Activated B cell treated with CpG ODN at 0.5 μM for 24 hours (primary cell): ENCODE data around the gene SLC45A2. TPM values are rescaled to one million over a fixed set of nuclear protein-coding genes. Genes with fewer than 3 reads are reported as not detected.

Source experiments
- ATAC-seq: fragments of 200-7000 bp; cut with Tn5 transposase; one replicate; pipeline ENCODE4 v1.10.0; 2021; ENCODE audit warnings: low read depth, mild to moderate bottlenecking, moderate library complexity
- CTCF ChIA-PET: fragments of 350-600 bp; sonication (Branson Sonifier 250); formaldehyde crosslinking; loops from one replicate; lab custom pipeline; 2021; ENCODE audit warnings: antibody characterized with exemption; lab: Charles Lee
- POLR2A ChIA-PET: fragments of 350-600 bp; sonication (Branson Sonifier 250); formaldehyde crosslinking; loops from one replicate; lab custom pipeline; 2021; ENCODE audit warnings: antibody characterized with exemption; lab: Charles Lee
- DNase-seq: peaks from one replicate; pipeline ENCODE4 v3.0.0; 2022
- H3K27ac Mint-ChIP-seq: one replicate; pipeline ENCODE4 v1.8.0; 2020; ENCODE audit warnings: mixed read lengths
- H3K27me3 Mint-ChIP-seq: one replicate; pipeline ENCODE4 v1.8.0; 2021; ENCODE audit warnings: mixed read lengths
- H3K36me3 Mint-ChIP-seq: one replicate; pipeline ENCODE4 v1.8.0; 2021; ENCODE audit warnings: low read depth, mixed read lengths
- H3K4me1 Mint-ChIP-seq: one replicate; pipeline ENCODE4 v1.8.0; 2021; ENCODE audit warnings: mixed read lengths
- H3K4me3 Mint-ChIP-seq: one replicate; pipeline ENCODE4 v1.8.0; 2020; ENCODE audit warnings: mild to moderate bottlenecking, mixed read lengths
- H3K9me3 Mint-ChIP-seq: one replicate; pipeline ENCODE4 v1.8.0; 2020; ENCODE audit warnings: mixed read lengths
- intact Hi-C: fragments of 100-400 bp; cut with micrococcal nuclease; formaldehyde crosslinking; loops from one replicate; pipeline ENCODE4 v1.15.1; 2024
- total RNA-seq: library from RNA; stranded (reverse); gene quantifications from 2 replicates; pipeline ENCODE4 v1.2.3, GENCODE V29; 2022
- TF ChIP-seq, protein P1 (sequence below): fragments of 200-600 bp; IDR thresholded peaks from one replicate; pipeline ENCODE4 v1.8.0; 2022; ENCODE audit warnings: antibody characterized with exemption, mild to moderate bottlenecking

The SLC45A2 gene
- total RNA-seq, 1 donor from 2014 or later = not detected

DNA sequence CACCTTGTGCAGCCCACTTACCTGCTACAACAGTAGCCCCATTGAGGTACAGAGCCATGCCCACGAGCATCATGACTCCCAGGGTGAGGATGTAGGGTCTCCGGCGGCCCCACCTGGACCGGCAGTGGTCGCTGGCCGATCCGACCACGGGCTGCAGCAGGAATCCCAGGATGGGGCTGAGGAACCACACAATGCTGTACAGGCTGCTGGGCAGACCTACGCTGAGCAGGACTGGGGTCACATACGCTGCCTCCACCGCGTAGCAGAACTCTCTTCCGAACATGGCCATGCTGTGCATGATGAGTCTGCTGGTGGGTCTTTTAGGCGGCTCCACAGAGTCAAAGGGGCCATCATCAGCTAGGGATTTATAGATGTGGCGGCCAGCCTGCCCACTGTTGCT is 315 bp downstream of the SLC45A2 start:
- CTCF ChIA-PET = no interaction called here
- POLR2A ChIA-PET = no interaction called here
- intact Hi-C loops = no loop called here
- no peaks in the 10 kb centered on the region for H3K9me3 Mint-ChIP-seq
- TF ChIP-seq, protein P1, sequence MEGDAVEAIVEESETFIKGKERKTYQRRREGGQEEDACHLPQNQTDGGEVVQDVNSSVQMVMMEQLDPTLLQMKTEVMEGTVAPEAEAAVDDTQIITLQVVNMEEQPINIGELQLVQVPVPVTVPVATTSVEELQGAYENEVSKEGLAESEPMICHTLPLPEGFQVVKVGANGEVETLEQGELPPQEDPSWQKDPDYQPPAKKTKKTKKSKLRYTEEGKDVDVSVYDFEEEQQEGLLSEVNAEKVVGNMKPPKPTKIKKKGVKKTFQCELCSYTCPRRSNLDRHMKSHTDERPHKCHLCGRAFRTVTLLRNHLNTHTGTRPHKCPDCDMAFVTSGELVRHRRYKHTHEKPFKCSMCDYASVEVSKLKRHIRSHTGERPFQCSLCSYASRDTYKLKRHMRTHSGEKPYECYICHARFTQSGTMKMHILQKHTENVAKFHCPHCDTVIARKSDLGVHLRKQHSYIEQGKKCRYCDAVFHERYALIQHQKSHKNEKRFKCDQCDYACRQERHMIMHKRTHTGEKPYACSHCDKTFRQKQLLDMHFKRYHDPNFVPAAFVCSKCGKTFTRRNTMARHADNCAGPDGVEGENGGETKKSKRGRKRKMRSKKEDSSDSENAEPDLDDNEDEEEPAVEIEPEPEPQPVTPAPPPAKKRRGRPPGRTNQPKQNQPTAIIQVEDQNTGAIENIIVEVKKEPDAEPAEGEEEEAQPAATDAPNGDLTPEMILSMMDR = no peak
- no peaks in the 10 kb centered on the region for H3K27me3 Mint-ChIP-seq
- H3K4me3 Mint-ChIP-seq = no peak overlapping the region
- no peak for ATAC-seq
- H3K4me1 Mint-ChIP-seq = no peaks in the 10 kb centered on the region
- peaks cover 21% of the 10 kb centered on the region for H3K36me3 Mint-ChIP-seq
- no peak for DNase-seq
- no peak overlapping the region for H3K27ac Mint-ChIP-seq

DNA sequence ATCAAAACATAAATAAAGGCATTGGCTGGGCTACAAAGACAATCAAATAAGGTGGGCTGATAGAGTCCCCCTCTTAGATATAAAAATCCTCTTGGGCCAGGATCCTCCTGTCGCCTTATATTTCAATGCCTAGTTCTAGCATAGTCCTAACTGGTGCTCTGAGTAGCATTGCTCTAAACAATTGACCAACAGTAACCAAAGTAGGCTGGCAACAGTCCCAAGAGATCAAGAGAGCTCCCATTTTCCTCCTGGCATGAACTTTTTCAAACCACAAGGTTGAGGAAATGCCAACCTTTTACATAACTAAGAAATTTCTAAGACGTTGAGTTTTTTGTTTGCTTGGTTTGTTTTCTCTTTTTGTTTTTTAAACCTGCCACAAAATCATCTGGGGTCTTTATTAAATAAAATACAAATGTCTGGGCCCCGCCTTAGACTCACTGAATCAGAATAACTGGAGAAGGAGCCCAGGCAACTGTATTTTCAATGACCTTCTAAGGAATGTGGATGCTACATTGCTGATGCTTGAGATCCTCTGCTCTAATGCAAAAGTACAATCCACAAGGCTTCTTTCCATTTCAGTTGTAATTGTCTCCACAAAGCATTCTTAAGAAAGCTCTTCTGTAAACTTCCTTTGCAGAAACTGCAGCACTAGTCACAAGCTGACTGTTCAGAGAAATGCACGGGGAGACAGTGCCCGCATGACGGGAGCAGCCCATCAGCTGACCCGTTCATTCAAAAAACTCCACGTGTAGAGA is 2.9 kb downstream of the SLC45A2 start:
- Mint-ChIP-seq H3K36me3 (no peaks in the 10 kb centered on the region), H3K27ac (no peak overlapping the region), H3K9me3 (no peaks in the 10 kb centered on the region), H3K4me1 (no peaks in the 10 kb centered on the region), H3K27me3 (no peaks in the 10 kb centered on the region), H3K4me3 (no peak overlapping the region)
- intact Hi-C loops = no loop called here
- DNase-seq = no peak
- ChIA-PET POLR2A (no interaction called here), CTCF (interaction anchor here (1.6 kb wide), 1 partner anchor 13 kb away, joined by 4 read pairs; no protein-coding TSS in a partner anchor)
- TF ChIP-seq, protein P1 = no peak
- ATAC-seq = no peak

DNA sequence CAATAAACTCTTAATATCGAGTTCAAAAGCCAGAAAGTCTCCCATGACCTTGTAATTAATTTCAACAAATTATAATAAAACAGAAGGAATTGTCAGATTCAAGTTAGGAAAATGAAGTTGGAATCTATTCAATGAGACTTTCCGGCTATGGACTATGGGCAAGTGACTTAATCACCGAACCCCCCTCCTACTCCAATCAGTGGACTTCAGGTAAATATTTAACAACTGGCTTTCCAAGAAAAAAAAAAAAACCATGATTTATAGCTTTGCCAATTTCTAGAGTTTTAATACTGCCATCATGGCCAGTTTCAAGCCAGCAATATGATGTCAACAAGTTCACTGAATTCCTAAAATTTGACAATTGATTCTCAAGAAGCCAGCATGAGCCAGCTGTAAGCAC is 4.5 kb downstream of the SLC45A2 start:
- no peaks in the 10 kb centered on the region for H3K27me3 Mint-ChIP-seq
- TF ChIP-seq, protein P1 = no peak
- H3K9me3 Mint-ChIP-seq = no peaks in the 10 kb centered on the region
- ChIA-PET POLR2A (no interaction called here), CTCF (interaction anchor here (1.0 kb wide), 1 partner anchor 11 kb away, joined by 4 read pairs; no protein-coding TSS in a partner anchor)
- H3K4me1 Mint-ChIP-seq = no peaks in the 10 kb centered on the region
- no peak overlapping the region for H3K27ac Mint-ChIP-seq
- H3K36me3 Mint-ChIP-seq = no peaks in the 10 kb centered on the region
- H3K4me3 Mint-ChIP-seq = no peak overlapping the region
- DNase-seq (no peak), ATAC-seq (no peak)
- intact Hi-C loops = no loop called here

DNA sequence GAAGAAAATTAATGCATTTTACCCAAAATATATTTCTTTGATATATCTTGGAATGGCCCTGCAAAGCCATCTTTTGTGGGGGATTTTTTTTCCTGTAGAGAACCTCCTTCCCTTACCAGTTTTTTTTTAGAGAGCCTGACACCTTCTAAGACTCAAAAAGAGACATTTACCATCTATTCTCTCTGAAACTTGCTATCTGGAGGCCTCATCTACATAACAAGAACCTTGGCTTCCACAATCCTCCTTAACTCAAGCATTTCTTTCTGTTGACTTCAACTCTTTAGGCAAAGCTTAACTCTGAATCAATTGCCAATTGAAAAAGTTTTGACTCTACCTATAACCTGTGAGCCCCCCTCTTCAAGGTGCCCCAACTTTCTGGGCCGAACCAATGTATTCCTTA is 6.2 kb downstream of the SLC45A2 start:
- Mint-ChIP-seq H3K27me3 (no peaks in the 10 kb centered on the region), H3K4me3 (no peak overlapping the region), H3K36me3 (no peaks in the 10 kb centered on the region), H3K27ac (no peak overlapping the region), H3K4me1 (no peaks in the 10 kb centered on the region), H3K9me3 (no peaks in the 10 kb centered on the region)
- DNase-seq (no peak), ATAC-seq (no peak)
- intact Hi-C loops = no loop called here
- TF ChIP-seq, protein P1 = no peak
- CTCF ChIA-PET = interaction anchor here (1.1 kb wide), 1 partner anchor 8 kb away, joined by 3 read pairs; no protein-coding TSS in a partner anchor
- POLR2A ChIA-PET = no interaction called here

DNA sequence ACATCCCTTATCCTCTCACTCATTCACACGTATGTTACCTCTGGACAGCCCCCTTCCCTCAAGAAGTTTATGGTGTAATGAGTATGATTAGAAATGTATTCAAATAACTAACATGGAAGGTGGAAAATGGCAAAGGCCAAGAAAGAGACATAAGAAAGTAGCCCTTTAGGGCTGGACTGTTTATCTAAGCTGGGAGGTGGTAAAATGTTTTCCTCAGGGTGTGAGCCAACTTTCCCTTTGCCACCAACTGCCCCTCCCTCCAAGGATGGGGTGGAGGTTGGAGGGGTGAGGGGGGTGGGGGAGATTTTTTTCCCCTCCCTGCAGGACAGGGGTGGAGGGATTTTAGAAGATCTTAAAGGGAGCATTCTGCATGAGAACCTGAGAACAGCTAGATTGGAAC is 8.2 kb downstream of the SLC45A2 start:
- ChIA-PET CTCF (no interaction called here), POLR2A (no interaction called here)
- no peak overlapping the region for H3K27ac Mint-ChIP-seq
- H3K4me1 Mint-ChIP-seq = no peaks in the 10 kb centered on the region
- intact Hi-C loops = no loop called here
- TF ChIP-seq, protein P1 = no peak
- peaks cover 5% of the 10 kb centered on the region for H3K27me3 Mint-ChIP-seq
- no peak for ATAC-seq
- H3K9me3 Mint-ChIP-seq = no peaks in the 10 kb centered on the region
- DNase-seq = no peak
- H3K36me3 Mint-ChIP-seq = no peaks in the 10 kb centered on the region
- no peak overlapping the region for H3K4me3 Mint-ChIP-seq
